ENCODE data around the gene ITGA2.
A peak's percentile ranks its signal among the peaks of the same experiment; 100 is the strongest.

ITGA2 gene

GRCh38 chr5:53022930-53023511, 33.9 kb downstream of the ITGA2 start:
- no peak for DNase-seq

GRCh38 chr5:53023969-53024368, 34.8 kb downstream of the ITGA2 start:
- no peak for DNase-seq

GRCh38 chr5:53024535-53024934, 35.4 kb downstream of the ITGA2 start:
- no peak for DNase-seq

- no peak for DNase-seq
Measured at GRCh38 chr5:53025487-53025886, 36.3 kb downstream of the ITGA2 start.

GRCh38 chr5:53027913-53028312, 38.8 kb downstream of the ITGA2 start:
- no peak for DNase-seq

- no peak for DNase-seq
Measured at GRCh38 chr5:53029608-53030007, 40.5 kb downstream of the ITGA2 start.

GRCh38 chr5:53030893-53031292, 41.7 kb downstream of the ITGA2 start:
- no peak for DNase-seq

- peak; percentile 65 for DNase-seq
Measured at GRCh38 chr5:53031695-53032096, 42.5 kb downstream of the ITGA2 start.

- no peak for DNase-seq
Measured at GRCh38 chr5:53032188-53032587, 43.0 kb downstream of the ITGA2 start.

GRCh38 chr5:53034832-53035231, 45.7 kb downstream of the ITGA2 start:
- no peak for DNase-seq

- no peak for DNase-seq
Measured at GRCh38 chr5:53035868-53036381, 46.8 kb downstream of the ITGA2 start.

GRCh38 chr5:53037141-53037859, 48.1 kb downstream of the ITGA2 start:
- DNase-seq = no peak

- no peak for DNase-seq
Measured at GRCh38 chr5:53038196-53038847, 49.2 kb downstream of the ITGA2 start.

GRCh38 chr5:53039855-53040254, 50.7 kb downstream of the ITGA2 start:
- DNase-seq = no peak

- DNase-seq = no peak
Measured at GRCh38 chr5:53041071-53041692, 52.0 kb downstream of the ITGA2 start.

- DNase-seq = no peak
Measured at GRCh38 chr5:53041740-53042139, 52.6 kb downstream of the ITGA2 start.

- DNase-seq = no peak
Measured at GRCh38 chr5:53045263-53045662, 56.1 kb downstream of the ITGA2 start.

GRCh38 chr5:53048248-53048647, 59.1 kb downstream of the ITGA2 start:
- DNase-seq = no peak

- no peak for DNase-seq
Measured at GRCh38 chr5:53052499-53052898, 63.3 kb downstream of the ITGA2 start.

GRCh38 chr5:53053364-53053763, 64.2 kb downstream of the ITGA2 start:
- no peak for DNase-seq

GRCh38 chr5:53055365-53055764, 66.2 kb downstream of the ITGA2 start:
- no peak for DNase-seq

GRCh38 chr5:53059281-53059680, 70.1 kb downstream of the ITGA2 start:
- no peak for DNase-seq

GRCh38 chr5:53063176-53063575, 74.0 kb downstream of the ITGA2 start:
- DNase-seq = no peak

GRCh38 chr5:53063791-53064190, 74.6 kb downstream of the ITGA2 start:
- DNase-seq = no peak
